Ascending aorta (tissue), 2 donors: Measurements from ENCODE around the gene HSPA12A. TPM values are rescaled to one million over a fixed set of nuclear protein-coding genes. Genes with fewer than 3 reads are reported as not detected.

Source experiments
- DNase-seq, 2 donors: peaks; one replicate each; pipeline ENCODE4 v3.0.0-alpha.2; 2019; ENCODE audit warnings: low spot score in 2 of 2
- H3K27ac ChIP-seq, 2 donors: fragments of 200-600 bp; sonication (generic); one replicate each; pipeline ENCODE4 v1.5.1; 2016 to 2017; ENCODE audit warnings: mild to moderate bottlenecking in 1 of 2
- H3K27me3 ChIP-seq: fragments of 200-600 bp; sonication (generic); one replicate; pipeline ENCODE4 v1.5.1; 2017
- H3K36me3 ChIP-seq, 2 donors: fragments of 200-600 bp; sonication (generic); one replicate each; pipeline ENCODE4 v1.5.1; 2016
- H3K4me1 ChIP-seq, 2 donors: fragments of 200-600 bp; sonication (generic); one replicate each; pipeline ENCODE4 v1.5.1; 2016 to 2017; ENCODE audit warnings: mild to moderate bottlenecking in 1 of 2
- H3K4me3 ChIP-seq, 2 donors: fragments of 200-600 bp; sonication (generic); one replicate each; pipeline ENCODE4 v1.5.1; 2016 to 2017; ENCODE audit warnings: mild to moderate bottlenecking in 1 of 2
- H3K9me3 ChIP-seq, 2 donors: fragments of 200-600 bp; sonication (generic); one replicate each; pipeline ENCODE4 v1.5.1; 2016
- CTCF ChIP-seq, 3 experiments: fragments of 200-600 bp in 2 of 3; fragments of 450-650 bp in 1 of 3; sonication (generic) in 2 of 3; IDR thresholded peaks; one replicate each; pipeline ENCODE4 v1.5.1; 2016 to 2019; ENCODE audit warnings: antibody characterized with exemption in 3 of 3, mild to moderate bottlenecking in 1 of 3, moderate library complexity in 1 of 3
- intact Hi-C: fragments of 100-400 bp; cut with DNase I; formaldehyde crosslinking; loops from one replicate; pipeline ENCODE4 v1.15.1; 2023
- total RNA-seq: library from RNA; depleted of rRNA; stranded (reverse); fragments of >200 nt; gene quantifications from one replicate; pipeline ENCODE4 v1.1.0, GENCODE V29; 2016

Gene HSPA12A
- total RNA-seq, 1 donor from 2014 or later, result 5.5 TPM

GRCh38 chr10:116740971-116741370 is 1.4 kb downstream of the HSPA12A start:
- Histone ChIP-seq H3K36me3 (no peaks in the 10 kb centered on the region), H3K27ac (peak overlapping the region; percentile 12 to 93), H3K9me3 (no peaks in the 10 kb centered on the region), H3K4me1 (peaks cover 0 to 3% of the 10 kb centered on the region in 2 donors), H3K4me3 (peak overlapping the region; percentile 97 to 100), H3K27me3 (no peaks in the 10 kb centered on the region)
- no peak for TF ChIP-seq CTCF (IDR thresholded peaks at IDR 0.05)
- intact Hi-C loops, result loop anchor here (5.0 to 10.0 kb wide), 2 partner anchors 46 to 1304 kb away; partner anchors contain the start of gene RAB11FIP2
- DNase-seq, result no peak

- intact Hi-C loops, result no loop called here
- TF ChIP-seq CTCF (IDR thresholded peaks at IDR 0.05), result no peak
- H3K4me3 ChIP-seq, result no peak overlapping the region
- H3K27ac ChIP-seq, result no peak overlapping the region
- DNase-seq, result no peak
- no peaks in the 10 kb centered on the region for H3K27me3 ChIP-seq
- H3K36me3 ChIP-seq, result no peaks in the 10 kb centered on the region
- no peaks in the 10 kb centered on the region for H3K9me3 ChIP-seq
- peaks cover 0 to 3% of the 10 kb centered on the region in 2 donors for H3K4me1 ChIP-seq
Observed at GRCh38 chr10:116738339-116738738, 4.0 kb downstream of the HSPA12A start.

- intact Hi-C loops, result no loop called here
- Histone ChIP-seq H3K9me3 (no peaks in the 10 kb centered on the region), H3K4me3 (no peak overlapping the region), H3K4me1 (peaks cover 0 to 9% of the 10 kb centered on the region in 2 donors), H3K27ac (no peak overlapping the region), H3K27me3 (no peaks in the 10 kb centered on the region), H3K36me3 (no peaks in the 10 kb centered on the region)
- no peak for DNase-seq
- TF ChIP-seq CTCF (IDR thresholded peaks at IDR 0.05), result peak in 1 of 3 experiments; percentile 7
Observed at GRCh38 chr10:116737627-116738327, 4.6 kb downstream of the HSPA12A start.

GRCh38 chr10:116733566-116733965 is 8.8 kb downstream of the HSPA12A start:
- no peaks in the 10 kb centered on the region for H3K36me3 ChIP-seq
- H3K9me3 ChIP-seq, result no peaks in the 10 kb centered on the region
- peak overlapping the region; percentile 64 to 76 for H3K27ac ChIP-seq
- H3K27me3 ChIP-seq, result no peaks in the 10 kb centered on the region
- H3K4me1 ChIP-seq, result peaks cover 0 to 13% of the 10 kb centered on the region in 2 donors
- DNase-seq, result no peak
- intact Hi-C loops, result no loop called here
- no peak for TF ChIP-seq CTCF (IDR thresholded peaks at IDR 0.05)
- no peak overlapping the region for H3K4me3 ChIP-seq

- no peaks in the 10 kb centered on the region for H3K36me3 ChIP-seq
- TF ChIP-seq CTCF (IDR thresholded peaks at IDR 0.05), result no peak
Observed at GRCh38 chr10:116732573-116732972, 9.8 kb downstream of the HSPA12A start.

More at GRCh38 chr10:116732573-116732972, 9.8 kb downstream of the HSPA12A start:
- H3K27me3 ChIP-seq, result no peaks in the 10 kb centered on the region
- peaks cover 0 to 13% of the 10 kb centered on the region in 2 donors for H3K4me1 ChIP-seq
- peak overlapping the region; percentile 64 to 76 for H3K27ac ChIP-seq
- intact Hi-C loops, result no loop called here
- H3K9me3 ChIP-seq, result no peaks in the 10 kb centered on the region
- H3K4me3 ChIP-seq, result no peak overlapping the region
- DNase-seq, result no peak
